ENCODE data around the gene BRK1. TPM values are rescaled to one million over a fixed set of nuclear protein-coding genes. Genes with fewer than 3 reads are reported as not detected.

BRK1 gene
- 54.5 and 79.9 TPM in 2 replicates for total RNA-seq

GRCh38 chr3:10115326-10116137 is at the start of gene BRK1:
BRK1 (plus strand) TSS chr3:10115675; CDS start chr3:10115702, 27 bp downstream.

GRCh38 chr3:10108091-10108490 is 7.4 kb upstream of the BRK1 start, which contains the start of gene FANCD2OS:
FANCD2OS (minus strand) TSS chr3:10108255; CDS start chr3:10104774, 3,481 bp downstream.

GRCh38 chr3:10164546-10165393 is 49.3 kb downstream of the BRK1 start, which contains the start of gene IRAK2:
IRAK2 (plus strand) TSS chr3:10164919; CDS start chr3:10164955, 36 bp downstream.

Other genes with a start within 250 kb of the BRK1 start
- not detected in 2 replicates for gene CIDEC, start 235.4 kb upstream of the BRK1 start, total RNA-seq
- 30.6 and 46.0 TPM in 2 replicates for gene JAGN1, start 225.1 kb upstream of the BRK1 start, total RNA-seq
- gene IL17RE, start 212.8 kb upstream of the BRK1 start, total RNA-seq, result 0.72 and 0.88 TPM in 2 replicates
- gene IL17RC, start 198.6 kb upstream of the BRK1 start, total RNA-seq, result 43.4 and 46.4 TPM in 2 replicates
- gene CRELD1, start 181.8 kb upstream of the BRK1 start, total RNA-seq, result 13.3 and 104 TPM in 2 replicates
- 2.6 and 2.7 TPM in 2 replicates for gene PRRT3, start 163.3 kb upstream of the BRK1 start, total RNA-seq
- gene EMC3, start 128.8 kb upstream of the BRK1 start, total RNA-seq, result 53.7 and 56.7 TPM in 2 replicates
- gene FANCD2, start 89.2 kb upstream of the BRK1 start, total RNA-seq, result 1.8 and 43.8 TPM in 2 replicates
- gene FANCD2OS, start 7.4 kb upstream of the BRK1 start, total RNA-seq, result not detected in 2 replicates
- 35.5 and 40.7 TPM in 2 replicates for gene VHL, start 26.1 kb downstream of the BRK1 start, total RNA-seq
- gene IRAK2, start 49.2 kb downstream of the BRK1 start, total RNA-seq, result 17.9 TPM in 2 replicates
- 16.9 and 32.6 TPM in 2 replicates for gene TATDN2, start 132.8 kb downstream of the BRK1 start, total RNA-seq
- 0.72 TPM in 1 of 2 replicates, not detected in the other for gene GHRL, start 177.3 kb downstream of the BRK1 start, total RNA-seq
- gene SEC13, start 205.4 kb downstream of the BRK1 start, total RNA-seq, result 299 and 432 TPM in 2 replicates